Measurements from ENCODE around the gene HOXD3.

Gene HOXD3

DNA sequence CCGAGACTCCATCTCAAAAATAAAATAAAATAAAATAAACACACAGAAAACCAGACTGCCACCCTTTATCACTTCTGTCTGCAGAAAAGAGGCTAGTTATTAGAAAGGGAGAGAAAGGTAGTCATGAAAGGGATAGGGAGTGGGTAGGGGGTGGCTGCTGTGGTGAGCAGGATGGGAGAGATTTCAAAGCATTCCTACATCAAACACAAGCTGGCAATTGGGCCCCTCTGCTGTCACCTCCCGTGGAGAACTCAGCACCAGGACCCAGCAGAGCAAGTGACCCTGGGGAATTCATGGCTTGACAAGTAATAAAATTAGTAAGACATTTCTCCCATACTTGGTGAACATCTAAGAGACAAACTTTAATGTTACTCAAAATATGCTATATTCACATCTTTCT is 27.6 kb downstream of the HOXD3 start:
- Histone ChIP-seq H3K27me3 (ENCODE audit: control insufficient read depth, insufficient read depth, low read length) (peaks cover 59% of the 10 kb centered on the region), H3K4me2 (ENCODE audit: low read length) (no peak overlapping the region), H3K4me3 (ENCODE audit: low read length) (no peak overlapping the region), H3K4me1 (ENCODE audit: control insufficient read depth, insufficient read depth, low read length) (peaks cover 12% of the 10 kb centered on the region), H3K9me3 (replicated peaks; ENCODE audit: low read length) (no peaks in the 10 kb centered on the region), H3K9ac (ENCODE audit: low read depth, low read length) (no peak overlapping the region), H3K36me3 (ENCODE audit: insufficient read depth, low read length) (no peaks in the 10 kb centered on the region)

- Histone ChIP-seq H3K4me3 (ENCODE audit: low read length) (no peak overlapping the region), H3K9me3 (replicated peaks; ENCODE audit: low read length) (no peaks in the 10 kb centered on the region), H3K36me3 (ENCODE audit: insufficient read depth, low read length) (no peaks in the 10 kb centered on the region), H3K4me1 (ENCODE audit: control insufficient read depth, insufficient read depth, low read length) (peaks cover 12% of the 10 kb centered on the region), H3K27me3 (ENCODE audit: control insufficient read depth, insufficient read depth, low read length) (peaks cover 62% of the 10 kb centered on the region), H3K4me2 (ENCODE audit: low read length) (no peak overlapping the region), H3K9ac (ENCODE audit: low read depth, low read length) (no peak overlapping the region)
These were observed 28.9 kb downstream of the HOXD3 start for GRCh38 chr2:176186024-176186423.

DNA sequence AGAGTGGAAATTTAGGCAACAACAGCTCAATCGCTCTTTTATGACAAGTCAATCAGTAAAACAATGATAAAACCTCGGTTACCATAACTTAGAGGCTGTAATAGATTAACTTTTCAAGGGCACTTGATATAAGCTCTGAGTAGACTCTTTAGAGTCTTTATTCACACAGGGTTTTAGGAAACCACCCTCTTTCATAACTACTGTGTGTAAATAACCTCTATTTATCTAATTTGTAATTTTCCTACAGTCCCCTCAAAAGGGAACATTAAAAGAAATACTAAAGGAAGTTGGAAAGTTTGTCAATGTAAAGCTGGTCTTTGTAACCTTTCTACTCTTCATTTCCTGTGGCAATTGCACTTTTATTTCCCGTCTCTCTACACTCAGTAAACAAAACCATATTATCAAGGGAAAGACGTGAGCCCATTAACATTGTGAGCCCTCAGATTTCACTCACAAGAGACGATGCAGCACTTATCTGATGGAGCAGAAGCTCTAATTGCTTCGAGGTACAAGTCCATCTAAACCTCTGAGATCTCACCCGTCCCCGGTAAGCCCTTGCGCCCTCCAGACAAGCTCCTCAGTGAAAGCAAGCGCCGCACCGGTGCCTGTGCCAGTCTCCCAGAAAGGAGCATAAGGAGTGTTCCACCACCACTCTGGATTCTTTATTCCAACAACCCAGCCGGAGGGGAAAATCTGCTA is 30.2 kb downstream of the HOXD3 start:
- Histone ChIP-seq H3K9ac (ENCODE audit: low read depth, low read length) (no peak overlapping the region), H3K4me3 (ENCODE audit: low read length) (peak overlapping the region; percentile 81), H3K4me1 (ENCODE audit: control insufficient read depth, insufficient read depth, low read length) (peaks cover 12% of the 10 kb centered on the region), H3K4me2 (ENCODE audit: low read length) (peak overlapping the region; percentile 97), H3K9me3 (replicated peaks; ENCODE audit: low read length) (no peaks in the 10 kb centered on the region), H3K27me3 (ENCODE audit: control insufficient read depth, insufficient read depth, low read length) (peaks cover 67% of the 10 kb centered on the region), H3K36me3 (ENCODE audit: insufficient read depth, low read length) (no peaks in the 10 kb centered on the region)

GRCh38 chr2:176187899-176188773 is 31.0 kb downstream of the HOXD3 start, which contains the start of gene HOXD1:
Gene HOXD1, plus strand, starts transcription at chr2:176188668. Its CDS starts 134 bp downstream, at chr2:176188802.
- H3K36me3 ChIP-seq (ENCODE audit: insufficient read depth, low read length): no peaks in the 10 kb centered on the region
- H3K27me3 ChIP-seq (ENCODE audit: control insufficient read depth, insufficient read depth, low read length): peaks cover 67% of the 10 kb centered on the region
- peak within 1 kb of the TSS; percentile 81 for H3K4me3 ChIP-seq (ENCODE audit: low read length)
- H3K9ac ChIP-seq (ENCODE audit: low read depth, low read length): peak within 1 kb of the TSS; percentile 24
- peaks cover 12% of the 10 kb centered on the region for H3K4me1 ChIP-seq (ENCODE audit: control insufficient read depth, insufficient read depth, low read length)
- no peaks in the 10 kb centered on the region for H3K9me3 ChIP-seq (replicated peaks; ENCODE audit: low read length)
- H3K4me2 ChIP-seq (ENCODE audit: low read length): peak within 1 kb of the TSS; percentile 97

DNA sequence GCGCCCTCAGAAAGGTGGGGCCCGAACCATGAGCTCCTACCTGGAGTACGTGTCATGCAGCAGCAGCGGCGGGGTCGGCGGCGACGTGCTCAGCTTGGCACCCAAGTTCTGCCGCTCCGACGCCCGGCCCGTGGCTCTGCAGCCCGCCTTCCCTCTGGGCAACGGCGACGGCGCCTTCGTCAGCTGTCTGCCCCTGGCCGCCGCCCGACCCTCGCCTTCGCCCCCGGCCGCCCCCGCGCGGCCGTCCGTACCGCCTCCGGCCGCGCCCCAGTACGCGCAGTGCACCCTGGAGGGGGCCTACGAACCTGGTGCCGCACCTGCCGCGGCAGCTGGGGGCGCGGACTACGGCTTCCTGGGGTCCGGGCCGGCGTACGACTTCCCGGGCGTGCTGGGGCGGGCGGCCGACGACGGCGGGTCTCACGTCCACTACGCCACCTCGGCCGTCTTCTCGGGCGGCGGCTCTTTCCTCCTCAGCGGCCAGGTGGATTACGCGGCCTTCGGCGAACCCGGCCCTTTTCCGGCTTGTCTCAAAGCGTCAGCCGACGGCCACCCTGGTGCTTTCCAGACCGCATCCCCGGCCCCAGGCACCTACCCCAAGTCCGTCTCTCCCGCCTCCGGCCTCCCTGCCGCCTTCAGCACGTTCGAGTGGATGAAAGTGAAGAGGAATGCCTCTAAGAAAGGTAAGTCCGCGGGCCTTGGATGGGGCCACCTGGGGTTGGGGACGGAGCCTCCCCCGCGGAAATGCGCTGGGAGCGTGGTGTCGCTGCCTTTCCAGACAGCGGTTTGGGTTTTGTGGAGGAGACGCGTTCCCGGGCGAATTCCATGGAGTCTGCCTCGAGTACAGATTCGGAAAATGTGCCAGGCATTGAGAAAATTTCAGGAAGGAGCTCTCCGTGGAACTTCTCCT is 31.9 kb downstream of the HOXD3 start:
- H3K27me3 ChIP-seq (ENCODE audit: control insufficient read depth, insufficient read depth, low read length): peaks cover 75% of the 10 kb centered on the region
- no peaks in the 10 kb centered on the region for H3K9me3 ChIP-seq (replicated peaks; ENCODE audit: low read length)
- peak overlapping the region; percentile 24 for H3K9ac ChIP-seq (ENCODE audit: low read depth, low read length)
- peak overlapping the region; percentile 97 for H3K4me2 ChIP-seq (ENCODE audit: low read length)
- no peaks in the 10 kb centered on the region for H3K36me3 ChIP-seq (ENCODE audit: insufficient read depth, low read length)
- peak overlapping the region; percentile 81 for H3K4me3 ChIP-seq (ENCODE audit: low read length)
- H3K4me1 ChIP-seq (ENCODE audit: control insufficient read depth, insufficient read depth, low read length): peaks cover 12% of the 10 kb centered on the region

- Histone ChIP-seq H3K4me1 (ENCODE audit: control insufficient read depth, insufficient read depth, low read length) (peaks cover 12% of the 10 kb centered on the region), H3K9ac (ENCODE audit: low read depth, low read length) (no peak overlapping the region), H3K9me3 (replicated peaks; ENCODE audit: low read length) (no peaks in the 10 kb centered on the region), H3K36me3 (ENCODE audit: insufficient read depth, low read length) (no peaks in the 10 kb centered on the region), H3K27me3 (ENCODE audit: control insufficient read depth, insufficient read depth, low read length) (peaks cover 80% of the 10 kb centered on the region), H3K4me3 (ENCODE audit: low read length) (no peak overlapping the region), H3K4me2 (ENCODE audit: low read length) (no peak overlapping the region)
These were observed 32.9 kb downstream of the HOXD3 start for GRCh38 chr2:176189681-176190641.

GRCh38 chr2:176192351-176192750 is 35.2 kb downstream of the HOXD3 start:
- no peak overlapping the region for H3K9ac ChIP-seq (ENCODE audit: low read depth, low read length)
- H3K4me2 ChIP-seq (ENCODE audit: low read length): no peak overlapping the region
- H3K9me3 ChIP-seq (replicated peaks; ENCODE audit: low read length): no peaks in the 10 kb centered on the region
- H3K27me3 ChIP-seq (ENCODE audit: control insufficient read depth, insufficient read depth, low read length): peaks cover 80% of the 10 kb centered on the region
- H3K36me3 ChIP-seq (ENCODE audit: insufficient read depth, low read length): no peaks in the 10 kb centered on the region
- H3K4me1 ChIP-seq (ENCODE audit: control insufficient read depth, insufficient read depth, low read length): peaks cover 12% of the 10 kb centered on the region
- H3K4me3 ChIP-seq (ENCODE audit: low read length): no peak overlapping the region

GRCh38 chr2:176193048-176193447 is 35.9 kb downstream of the HOXD3 start:
- Histone ChIP-seq H3K9ac (ENCODE audit: low read depth, low read length) (no peak overlapping the region), H3K27me3 (ENCODE audit: control insufficient read depth, insufficient read depth, low read length) (peaks cover 75% of the 10 kb centered on the region), H3K9me3 (replicated peaks; ENCODE audit: low read length) (no peaks in the 10 kb centered on the region), H3K4me3 (ENCODE audit: low read length) (no peak overlapping the region), H3K4me1 (ENCODE audit: control insufficient read depth, insufficient read depth, low read length) (peaks cover 8% of the 10 kb centered on the region), H3K4me2 (ENCODE audit: low read length) (no peak overlapping the region), H3K36me3 (ENCODE audit: insufficient read depth, low read length) (no peaks in the 10 kb centered on the region)

- no peak overlapping the region for H3K9ac ChIP-seq (ENCODE audit: low read depth, low read length)
- no peaks in the 10 kb centered on the region for H3K9me3 ChIP-seq (replicated peaks; ENCODE audit: low read length)
- no peak overlapping the region for H3K4me3 ChIP-seq (ENCODE audit: low read length)
- peaks cover 21% of the 10 kb centered on the region for H3K27me3 ChIP-seq (ENCODE audit: control insufficient read depth, insufficient read depth, low read length)
- H3K36me3 ChIP-seq (ENCODE audit: insufficient read depth, low read length): no peaks in the 10 kb centered on the region
- no peaks in the 10 kb centered on the region for H3K4me1 ChIP-seq (ENCODE audit: control insufficient read depth, insufficient read depth, low read length)
- H3K4me2 ChIP-seq (ENCODE audit: low read length): no peak overlapping the region
These were observed 42.8 kb downstream of the HOXD3 start for GRCh38 chr2:176199902-176200301.

- H3K4me3 ChIP-seq (ENCODE audit: low read length): no peak overlapping the region
- H3K36me3 ChIP-seq (ENCODE audit: insufficient read depth, low read length): no peaks in the 10 kb centered on the region
- no peak overlapping the region for H3K9ac ChIP-seq (ENCODE audit: low read depth, low read length)
- H3K4me1 ChIP-seq (ENCODE audit: control insufficient read depth, insufficient read depth, low read length): no peaks in the 10 kb centered on the region
- no peak overlapping the region for H3K4me2 ChIP-seq (ENCODE audit: low read length)
- H3K9me3 ChIP-seq (replicated peaks; ENCODE audit: low read length): no peaks in the 10 kb centered on the region
- H3K27me3 ChIP-seq (ENCODE audit: control insufficient read depth, insufficient read depth, low read length): peaks cover 20% of the 10 kb centered on the region
These were observed 43.9 kb downstream of the HOXD3 start for GRCh38 chr2:176200971-176201370.

All from skeletal muscle satellite cell (primary cell).